ENCODE results near the gene SPTBN4. TPM values are rescaled to one million over a fixed set of nuclear protein-coding genes. Genes with fewer than 3 reads are reported as not detected.

Gene SPTBN4
- total RNA-seq, 1 experiment from 2014 or later: 0.63 TPM

- peaks cover 27% of the 10 kb centered on the region for H3K4me1 Mint-ChIP-seq (ENCODE audit: insufficient read depth, unreplicated experiment)
- TF ChIP-seq, protein P1, sequence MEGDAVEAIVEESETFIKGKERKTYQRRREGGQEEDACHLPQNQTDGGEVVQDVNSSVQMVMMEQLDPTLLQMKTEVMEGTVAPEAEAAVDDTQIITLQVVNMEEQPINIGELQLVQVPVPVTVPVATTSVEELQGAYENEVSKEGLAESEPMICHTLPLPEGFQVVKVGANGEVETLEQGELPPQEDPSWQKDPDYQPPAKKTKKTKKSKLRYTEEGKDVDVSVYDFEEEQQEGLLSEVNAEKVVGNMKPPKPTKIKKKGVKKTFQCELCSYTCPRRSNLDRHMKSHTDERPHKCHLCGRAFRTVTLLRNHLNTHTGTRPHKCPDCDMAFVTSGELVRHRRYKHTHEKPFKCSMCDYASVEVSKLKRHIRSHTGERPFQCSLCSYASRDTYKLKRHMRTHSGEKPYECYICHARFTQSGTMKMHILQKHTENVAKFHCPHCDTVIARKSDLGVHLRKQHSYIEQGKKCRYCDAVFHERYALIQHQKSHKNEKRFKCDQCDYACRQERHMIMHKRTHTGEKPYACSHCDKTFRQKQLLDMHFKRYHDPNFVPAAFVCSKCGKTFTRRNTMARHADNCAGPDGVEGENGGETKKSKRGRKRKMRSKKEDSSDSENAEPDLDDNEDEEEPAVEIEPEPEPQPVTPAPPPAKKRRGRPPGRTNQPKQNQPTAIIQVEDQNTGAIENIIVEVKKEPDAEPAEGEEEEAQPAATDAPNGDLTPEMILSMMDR (IDR thresholded peaks at IDR 0.05; ENCODE audit: unreplicated experiment): no peak
- ChIA-PET CTCF (interaction anchor here (1.4 kb wide), 1 partner anchor 128 kb away, joined by 6 read pairs; no protein-coding TSS in a partner anchor), POLR2A (interaction anchor here (0.7 to 2.4 kb wide), 2 partner anchors 11 to 313 kb away, joined by 4 to 7 read pairs; no protein-coding TSS in a partner anchor)
- no peaks in the 10 kb centered on the region for H3K9me3 Mint-ChIP-seq (ENCODE audit: unreplicated experiment)
- no peaks in the 10 kb centered on the region for H3K36me3 Mint-ChIP-seq (ENCODE audit: insufficient read depth, unreplicated experiment)
- no peak overlapping the region for H3K4me3 Mint-ChIP-seq (ENCODE audit: unreplicated experiment)
- no peaks in the 10 kb centered on the region for H3K27me3 Mint-ChIP-seq (ENCODE audit: insufficient read depth, unreplicated experiment)
- H3K27ac Mint-ChIP-seq (ENCODE audit: low read depth, unreplicated experiment): no peak overlapping the region
- no TSS peak for BruUV-seq (replicated peaks)
- DNase-seq (ENCODE audit: unreplicated experiment): peak; percentile 76
- intact Hi-C loops (cut with micrococcal nuclease): no loop called here
These were observed 125.4 kb downstream of the SPTBN4 start for GRCh38 chr19:40592170-40592569.

DNA sequence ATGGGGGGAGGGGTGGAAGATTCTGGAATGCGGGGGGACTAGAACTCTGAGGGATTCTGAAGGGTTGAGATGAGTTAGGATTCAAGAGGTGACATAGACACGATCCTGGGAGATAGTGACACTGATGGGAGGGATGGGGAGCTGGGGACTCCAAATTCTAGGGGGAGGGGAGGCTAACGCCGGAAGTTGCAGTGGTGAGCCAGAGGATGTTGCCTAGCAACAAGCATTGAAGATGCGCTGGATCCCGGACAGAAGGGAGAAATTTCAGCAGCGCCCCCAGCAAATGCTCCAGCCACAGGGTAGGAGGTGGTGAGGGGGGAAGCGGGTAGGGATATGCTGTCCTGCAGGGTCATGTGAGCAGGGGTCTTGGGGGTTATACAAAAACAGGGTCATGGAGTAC, 127.5 kb downstream of the SPTBN4 start:
- CTCF ChIA-PET: interaction anchor here (0.5 to 2.0 kb wide), 7 partner anchors 24 to 289 kb away, joined by 3 to 7 read pairs (median 4); no protein-coding TSS in a partner anchor
- BruUV-seq (replicated peaks): no TSS peak
- Mint-ChIP-seq H3K36me3 (ENCODE audit: insufficient read depth, unreplicated experiment) (no peaks in the 10 kb centered on the region), H3K4me3 (ENCODE audit: unreplicated experiment) (peak overlapping the region; percentile 51), H3K9me3 (ENCODE audit: unreplicated experiment) (no peaks in the 10 kb centered on the region), H3K27me3 (ENCODE audit: insufficient read depth, unreplicated experiment) (no peaks in the 10 kb centered on the region), H3K4me1 (ENCODE audit: insufficient read depth, unreplicated experiment) (peaks cover 19% of the 10 kb centered on the region), H3K27ac (ENCODE audit: low read depth, unreplicated experiment) (no peak overlapping the region)
- DNase-seq (ENCODE audit: unreplicated experiment): no peak
- POLR2A ChIA-PET: interaction anchor here (0.6 to 2.1 kb wide), 3 partner anchors 8 to 1233 kb away, joined by 3 to 6 read pairs (median 3); no protein-coding TSS in a partner anchor
- TF ChIP-seq, protein P1 (IDR thresholded peaks at IDR 0.05; ENCODE audit: unreplicated experiment): no peak
- intact Hi-C loops (cut with micrococcal nuclease): no loop called here

DNA sequence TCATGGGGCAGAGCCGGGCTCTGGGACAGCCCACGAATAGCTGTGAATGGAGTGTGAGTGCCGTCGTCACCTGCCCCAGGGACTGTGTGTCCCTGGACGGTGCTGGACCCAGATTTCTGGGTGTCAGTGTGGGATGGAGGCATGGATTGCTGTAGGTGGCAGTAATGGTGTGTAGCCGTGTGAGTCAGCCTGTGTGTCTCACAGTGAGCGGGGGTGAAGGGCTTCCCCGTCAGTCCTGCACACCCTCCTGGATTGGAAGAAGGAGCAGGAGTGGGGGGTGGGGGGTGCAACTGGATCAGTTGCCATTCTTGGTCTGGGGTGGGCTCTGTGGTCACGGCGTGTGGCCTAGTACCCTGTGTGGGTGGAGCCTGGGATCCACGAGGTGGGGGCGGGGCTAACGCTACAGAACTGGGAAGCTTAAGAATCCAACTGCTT, 127.9 kb downstream of the SPTBN4 start:
- Mint-ChIP-seq H3K36me3 (ENCODE audit: insufficient read depth, unreplicated experiment) (no peaks in the 10 kb centered on the region), H3K27me3 (ENCODE audit: insufficient read depth, unreplicated experiment) (no peaks in the 10 kb centered on the region), H3K9me3 (ENCODE audit: unreplicated experiment) (no peaks in the 10 kb centered on the region), H3K4me3 (ENCODE audit: unreplicated experiment) (peak overlapping the region; percentile 51), H3K4me1 (ENCODE audit: insufficient read depth, unreplicated experiment) (peaks cover 23% of the 10 kb centered on the region), H3K27ac (ENCODE audit: low read depth, unreplicated experiment) (no peak overlapping the region)
- ChIA-PET POLR2A (interaction anchor here (0.6 to 2.1 kb wide), 6 partner anchors 9 to 1233 kb away, joined by 3 to 6 read pairs (median 4); no protein-coding TSS in a partner anchor), CTCF (interaction anchor here (0.5 to 2.0 kb wide), 6 partner anchors 40 to 289 kb away, joined by 3 to 7 read pairs (median 5); no protein-coding TSS in a partner anchor)
- BruUV-seq (replicated peaks): no TSS peak
- DNase-seq (ENCODE audit: unreplicated experiment): peak; percentile 61
- TF ChIP-seq, protein P1 (IDR thresholded peaks at IDR 0.05; ENCODE audit: unreplicated experiment): no peak
- intact Hi-C loops (cut with micrococcal nuclease): no loop called here

DNA sequence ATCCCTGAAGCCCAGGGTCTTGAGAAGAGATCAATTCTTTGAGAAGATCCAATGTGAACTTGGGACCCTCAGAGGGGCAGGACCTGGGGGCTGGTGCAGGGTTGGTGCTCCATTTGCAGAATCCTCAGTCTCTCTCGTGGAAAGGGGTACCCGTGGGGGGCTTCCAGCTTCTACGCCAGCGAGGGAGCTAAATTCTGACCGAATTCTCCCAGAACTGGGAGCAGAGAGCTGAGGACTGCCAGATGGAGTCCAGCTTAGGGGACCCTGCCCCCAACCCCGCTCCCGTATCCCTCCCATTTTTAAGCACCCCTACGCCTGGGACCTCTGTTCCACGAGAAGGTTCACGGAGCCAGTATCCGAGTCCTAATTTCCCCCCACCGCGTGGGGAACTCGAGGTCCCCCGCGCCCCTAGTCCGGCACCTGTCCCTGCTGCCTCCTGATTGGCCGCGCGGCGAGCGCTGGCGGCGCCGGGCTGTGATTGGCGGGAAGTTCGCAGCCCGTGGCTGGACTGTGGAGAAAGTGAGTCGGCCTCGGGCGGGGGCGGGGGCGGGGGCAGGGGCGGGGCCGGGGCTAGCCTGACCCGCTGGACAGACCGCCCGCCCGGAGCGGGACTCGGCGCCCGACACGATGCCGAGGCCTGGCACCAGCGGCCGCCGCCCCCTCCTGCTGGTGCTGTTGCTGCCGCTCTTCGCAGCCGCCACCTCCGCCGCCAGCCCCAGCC, 130.0 kb downstream of the SPTBN4 start:
- no peaks in the 10 kb centered on the region for H3K9me3 Mint-ChIP-seq (ENCODE audit: unreplicated experiment)
- CTCF ChIA-PET: interaction anchor here (0.6 to 0.8 kb wide), 3 partner anchors 38 to 60 kb away, joined by 3 to 4 read pairs (median 4); no protein-coding TSS in a partner anchor
- no peaks in the 10 kb centered on the region for H3K36me3 Mint-ChIP-seq (ENCODE audit: insufficient read depth, unreplicated experiment)
- intact Hi-C loops (cut with micrococcal nuclease): no loop called here
- TF ChIP-seq, protein P1 (IDR thresholded peaks at IDR 0.05; ENCODE audit: unreplicated experiment): no peak
- H3K27ac Mint-ChIP-seq (ENCODE audit: low read depth, unreplicated experiment): no peak overlapping the region
- H3K4me1 Mint-ChIP-seq (ENCODE audit: insufficient read depth, unreplicated experiment): peaks cover 33% of the 10 kb centered on the region
- no peaks in the 10 kb centered on the region for H3K27me3 Mint-ChIP-seq (ENCODE audit: insufficient read depth, unreplicated experiment)
- peak; percentile 58 for DNase-seq (ENCODE audit: unreplicated experiment)
- POLR2A ChIA-PET: interaction anchor here (0.6 to 2.1 kb wide), 3 partner anchors 9 to 176 kb away, joined by 3 to 6 read pairs (median 3); no protein-coding TSS in a partner anchor
- no TSS peak for BruUV-seq (replicated peaks)
- H3K4me3 Mint-ChIP-seq (ENCODE audit: unreplicated experiment): peak overlapping the region; percentile 38
